Pons (tissue), 1 donor: ENCODE results near the gene PWP1.

ENCODE experiments used
- DNase-seq: peaks from one replicate; pipeline ENCODE4 v3.0.0-alpha.2; 2016; ENCODE audit warnings: low spot score

Gene PWP1

GRCh38 chr12:107735763-107736162, 50.2 kb downstream of the PWP1 start:
- no peak for DNase-seq

GRCh38 chr12:107736914-107737313, 51.3 kb downstream of the PWP1 start:
- no peak for DNase-seq

GRCh38 chr12:107748472-107748871, 62.9 kb downstream of the PWP1 start:
- DNase-seq: no peak

GRCh38 chr12:107749083-107749482, 63.5 kb downstream of the PWP1 start:
- no peak for DNase-seq

- no peak for DNase-seq
Measured at GRCh38 chr12:107759410-107759809, 73.8 kb downstream of the PWP1 start.

GRCh38 chr12:107760207-107760808, 74.7 kb downstream of the PWP1 start:
- DNase-seq: no peak

GRCh38 chr12:107760809-107761501, 75.4 kb downstream of the PWP1 start, which contains the start of gene PRDM4:
Gene PRDM4, minus strand, starts transcription at chr12:107761137. Its CDS starts 622 bp downstream, at chr12:107760515.
- DNase-seq: peak; percentile 90

GRCh38 chr12:107761502-107761904, 75.9 kb downstream of the PWP1 start:
- DNase-seq: peak; percentile 30
